ENCODE measurements around the gene CINP.
"Not testable (repeated sequence)": the region's sequence is repeated elsewhere in the genome, so short reads cannot be mapped to it uniquely, and the experiment has no call there.

CINP gene

GRCh38 chr14:102303664-102304063 is 59.0 kb downstream of the CINP start:
- TF ChIP-seq EZH2phosphoT487 (IDR thresholded peaks at IDR 0.05; ENCODE audit: borderline replicate concordance) (no peak), CTCF (conservative IDR thresholded peaks at IDR 0.05; ENCODE audit: low read length) (no peak)
- Histone ChIP-seq H3K9me3 (ENCODE audit: insufficient read depth, low read depth, low read length) (no peaks in the 10 kb centered on the region), H4K20me1 (ENCODE audit: insufficient read depth, low read length, poor library complexity, severe bottlenecking) (no peaks in the 10 kb centered on the region), H3K27me3 (ENCODE audit: insufficient read depth, low read length, poor library complexity, severe bottlenecking) (no peaks in the 10 kb centered on the region), H3K4me1 (ENCODE audit: insufficient read depth, low read length, poor library complexity, severe bottlenecking) (no peaks in the 10 kb centered on the region), H3K36me3 (ENCODE audit: insufficient read depth, low read length) (no peaks in the 10 kb centered on the region), H3F3A (ENCODE audit: low read depth) (no peaks in the 10 kb centered on the region), H3K4me3 (ENCODE audit: low read length, poor library complexity, severe bottlenecking) (no peak overlapping the region), H3K9ac (ENCODE audit: low read depth, low read length, poor library complexity, severe bottlenecking) (no peak overlapping the region), H3K4me2 (ENCODE audit: low read depth, low read length, poor library complexity, severe bottlenecking) (no peak overlapping the region), H3K9me2 (replicated peaks; ENCODE audit: low read depth, low read length) (no peaks in the 10 kb centered on the region), H2AFZ (ENCODE audit: low read length) (peak overlapping the region; percentile 99; the same call in 1 of the 2 replicates), H3K79me2 (ENCODE audit: insufficient read depth, low read length) (no peaks in the 10 kb centered on the region)

GRCh38 chr14:102298303-102299070 is 64.2 kb downstream of the CINP start:
- not testable (repeated sequence) for H4K20me1 ChIP-seq (ENCODE audit: insufficient read depth, low read length, poor library complexity, severe bottlenecking); H3K9me3 ChIP-seq (ENCODE audit: insufficient read depth, low read depth, low read length); H3F3A ChIP-seq (ENCODE audit: low read depth); H3K4me3 ChIP-seq (ENCODE audit: low read length, poor library complexity, severe bottlenecking); H2AFZ ChIP-seq (ENCODE audit: low read length); H3K36me3 ChIP-seq (ENCODE audit: insufficient read depth, low read length); H3K9ac ChIP-seq (ENCODE audit: low read depth, low read length, poor library complexity, severe bottlenecking); H3K4me1 ChIP-seq (ENCODE audit: insufficient read depth, low read length, poor library complexity, severe bottlenecking); H3K9me2 ChIP-seq (replicated peaks; ENCODE audit: low read depth, low read length); H3K4me2 ChIP-seq (ENCODE audit: low read depth, low read length, poor library complexity, severe bottlenecking); H3K27me3 ChIP-seq (ENCODE audit: insufficient read depth, low read length, poor library complexity, severe bottlenecking); H3K79me2 ChIP-seq (ENCODE audit: insufficient read depth, low read length)

Data from Loucy (cell line).